ENCODE data around the gene CTNNA2.

The CTNNA2 gene

DNA sequence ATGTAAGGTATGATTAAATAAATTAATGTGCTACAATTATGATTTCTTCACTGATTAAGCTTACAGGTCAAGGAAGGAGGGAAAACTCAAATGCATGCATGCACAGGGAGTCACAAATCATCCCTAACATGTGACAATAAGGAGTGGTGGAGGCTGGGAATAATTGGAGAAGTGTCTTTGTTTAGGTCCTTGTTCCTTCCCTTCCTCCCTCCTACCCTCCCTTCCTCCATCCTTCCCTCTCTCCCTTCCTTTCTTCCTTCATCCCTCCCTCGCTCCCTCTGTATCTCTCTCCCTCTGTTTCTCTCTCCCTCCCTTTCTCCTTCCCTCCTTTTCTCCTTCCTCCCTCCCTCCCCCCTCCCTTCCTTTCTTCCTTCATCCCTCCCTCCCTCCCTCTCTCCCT, 337.1 kb downstream of the CTNNA2 start:
- H3K79me1 ChIP-seq (ENCODE audit: low read depth, low read length) = no peaks in the 10 kb centered on the region
- no peak overlapping the region for H3K23ac ChIP-seq (ENCODE audit: low read depth, low read length, poor library complexity)
- H2BK15ac ChIP-seq (ENCODE audit: low read length) = no peak overlapping the region
- H3K27ac ChIP-seq (replicated peaks; ENCODE audit: low read length) = no peak overlapping the region
- no peak overlapping the region for H2BK120ac ChIP-seq (ENCODE audit: low read depth, low read length)
- no peak for DNase-seq (ENCODE audit: low spot score)
- no peak overlapping the region for H3K4me2 ChIP-seq (ENCODE audit: insufficient read depth, low read length, poor library complexity, severe bottlenecking)
- H2BK5ac ChIP-seq (ENCODE audit: low read length) = no peak overlapping the region
- no peaks in the 10 kb centered on the region for H3K27me3 ChIP-seq (ENCODE audit: control insufficient read depth in 3 of 3, insufficient read depth in 3 of 3, low read depth in 1 of 3, low read length in 3 of 3)
- H2AK5ac ChIP-seq (ENCODE audit: low read depth, low read length) = no peak overlapping the region
- no peak overlapping the region for H4K91ac ChIP-seq (ENCODE audit: low read depth, low read length, poor library complexity)
- no peak overlapping the region for H2BK12ac ChIP-seq (ENCODE audit: low read length)
- no peak overlapping the region for H3K4ac ChIP-seq (ENCODE audit: low read length)
- no peak overlapping the region for H4K8ac ChIP-seq (ENCODE audit: low read depth, low read length)
- WGBS, 2 donors (ENCODE audit: extremely low coverage in 2 of 2, insufficient read length in 2 of 2, insufficient replicate concordance in 1 of 2) = no CpG with 5 or more reads among the region's 1 CpG
- H3K4me3 ChIP-seq (ENCODE audit: low read length in 2 of 2) = no peak overlapping the region
- no peaks in the 10 kb centered on the region for H3K4me1 ChIP-seq (ENCODE audit: control insufficient read depth in 2 of 2, insufficient read depth in 1 of 2, low read depth in 1 of 2, low read length in 2 of 2)
- H3K14ac ChIP-seq (ENCODE audit: low read length) = no peak overlapping the region
- H3K36me3 ChIP-seq (replicated peaks in 1 of 2; ENCODE audit: control insufficient read depth in 2 of 2, insufficient read depth in 2 of 2, low read length in 2 of 2) = no peaks in the 10 kb centered on the region
- H2AFZ ChIP-seq (ENCODE audit: low read length) = no peak overlapping the region
- H3K9ac ChIP-seq (ENCODE audit: low read depth, low read length, poor library complexity) = no peak overlapping the region
- H3K18ac ChIP-seq (ENCODE audit: low read length) = no peak overlapping the region
- no peaks in the 10 kb centered on the region for H3K9me3 ChIP-seq (replicated peaks in 1 of 2; ENCODE audit: control insufficient read depth in 2 of 2, insufficient read depth in 1 of 2, low read depth in 1 of 2, low read length in 2 of 2)

GRCh38 chr2:79850912-79851311, 338.1 kb downstream of the CTNNA2 start:
- Histone ChIP-seq H3K18ac (ENCODE audit: low read length) (no peak overlapping the region), H3K4me1 (ENCODE audit: control insufficient read depth in 2 of 2, insufficient read depth in 1 of 2, low read depth in 1 of 2, low read length in 2 of 2) (no peaks in the 10 kb centered on the region), H3K4me2 (ENCODE audit: insufficient read depth, low read length, poor library complexity, severe bottlenecking) (no peak overlapping the region), H2BK5ac (ENCODE audit: low read length) (no peak overlapping the region), H2BK12ac (ENCODE audit: low read length) (no peak overlapping the region), H2BK15ac (ENCODE audit: low read length) (no peak overlapping the region), H3K4ac (ENCODE audit: low read length) (no peak overlapping the region), H3K23ac (ENCODE audit: low read depth, low read length, poor library complexity) (no peak overlapping the region), H3K4me3 (ENCODE audit: low read length in 2 of 2) (no peak overlapping the region), H3K9ac (ENCODE audit: low read depth, low read length, poor library complexity) (no peak overlapping the region), H3K9me3 (replicated peaks in 1 of 2; ENCODE audit: control insufficient read depth in 2 of 2, insufficient read depth in 1 of 2, low read depth in 1 of 2, low read length in 2 of 2) (no peaks in the 10 kb centered on the region), H3K36me3 (replicated peaks in 1 of 2; ENCODE audit: control insufficient read depth in 2 of 2, insufficient read depth in 2 of 2, low read length in 2 of 2) (no peaks in the 10 kb centered on the region), H2AFZ (ENCODE audit: low read length) (no peak overlapping the region), H3K79me1 (ENCODE audit: low read depth, low read length) (no peaks in the 10 kb centered on the region), H4K91ac (ENCODE audit: low read depth, low read length, poor library complexity) (no peak overlapping the region), H2BK120ac (ENCODE audit: low read depth, low read length) (no peak overlapping the region), H4K8ac (ENCODE audit: low read depth, low read length) (no peak overlapping the region), H3K27me3 (ENCODE audit: control insufficient read depth in 3 of 3, insufficient read depth in 3 of 3, low read depth in 1 of 3, low read length in 3 of 3) (no peaks in the 10 kb centered on the region), H3K27ac (replicated peaks; ENCODE audit: low read length) (no peak overlapping the region), H2AK5ac (ENCODE audit: low read depth, low read length) (no peak overlapping the region), H3K14ac (ENCODE audit: low read length) (no peak overlapping the region)
- no peak for DNase-seq (ENCODE audit: low spot score)

GRCh38 chr2:79855264-79856006, 342.6 kb downstream of the CTNNA2 start:
- Histone ChIP-seq H3K27ac (replicated peaks; ENCODE audit: low read length) (no peak overlapping the region), H3K36me3 (replicated peaks in 1 of 2; ENCODE audit: control insufficient read depth in 2 of 2, insufficient read depth in 2 of 2, low read length in 2 of 2) (no peaks in the 10 kb centered on the region), H3K79me1 (ENCODE audit: low read depth, low read length) (no peaks in the 10 kb centered on the region), H3K9ac (ENCODE audit: low read depth, low read length, poor library complexity) (no peak overlapping the region), H2BK5ac (ENCODE audit: low read length) (no peak overlapping the region), H4K91ac (ENCODE audit: low read depth, low read length, poor library complexity) (no peak overlapping the region), H4K8ac (ENCODE audit: low read depth, low read length) (no peak overlapping the region), H2BK120ac (ENCODE audit: low read depth, low read length) (no peak overlapping the region), H2AFZ (ENCODE audit: low read length) (no peak overlapping the region), H3K4me1 (ENCODE audit: control insufficient read depth in 2 of 2, insufficient read depth in 1 of 2, low read depth in 1 of 2, low read length in 2 of 2) (no peaks in the 10 kb centered on the region), H3K4me2 (ENCODE audit: insufficient read depth, low read length, poor library complexity, severe bottlenecking) (no peak overlapping the region), H3K27me3 (ENCODE audit: control insufficient read depth in 3 of 3, insufficient read depth in 3 of 3, low read depth in 1 of 3, low read length in 3 of 3) (no peaks in the 10 kb centered on the region), H3K14ac (ENCODE audit: low read length) (no peak overlapping the region), H2AK5ac (ENCODE audit: low read depth, low read length) (no peak overlapping the region), H3K4ac (ENCODE audit: low read length) (no peak overlapping the region), H3K18ac (ENCODE audit: low read length) (no peak overlapping the region), H2BK15ac (ENCODE audit: low read length) (no peak overlapping the region), H3K23ac (ENCODE audit: low read depth, low read length, poor library complexity) (no peak overlapping the region), H3K9me3 (replicated peaks in 1 of 2; ENCODE audit: control insufficient read depth in 2 of 2, insufficient read depth in 1 of 2, low read depth in 1 of 2, low read length in 2 of 2) (no peaks in the 10 kb centered on the region), H3K4me3 (ENCODE audit: low read length in 2 of 2) (no peak overlapping the region), H2BK12ac (ENCODE audit: low read length) (no peak overlapping the region)
- no peak for DNase-seq (ENCODE audit: low spot score)
- no CpG with 5 or more reads among the region's 10 CpGs for WGBS, 2 donors (ENCODE audit: extremely low coverage in 2 of 2, insufficient read length in 2 of 2, insufficient replicate concordance in 1 of 2)

GRCh38 chr2:79857888-79858287, 345.0 kb downstream of the CTNNA2 start:
- no peaks in the 10 kb centered on the region for H3K9me3 ChIP-seq (replicated peaks in 1 of 2; ENCODE audit: control insufficient read depth in 2 of 2, insufficient read depth in 1 of 2, low read depth in 1 of 2, low read length in 2 of 2)
- no peak overlapping the region for H4K8ac ChIP-seq (ENCODE audit: low read depth, low read length)
- no peak overlapping the region for H3K9ac ChIP-seq (ENCODE audit: low read depth, low read length, poor library complexity)
- H2BK15ac ChIP-seq (ENCODE audit: low read length) = no peak overlapping the region
- no peak for DNase-seq (ENCODE audit: low spot score)
- no peaks in the 10 kb centered on the region for H3K36me3 ChIP-seq (replicated peaks in 1 of 2; ENCODE audit: control insufficient read depth in 2 of 2, insufficient read depth in 2 of 2, low read length in 2 of 2)
- H2AFZ ChIP-seq (ENCODE audit: low read length) = no peak overlapping the region
- no peak overlapping the region for H2BK120ac ChIP-seq (ENCODE audit: low read depth, low read length)
- H3K4me2 ChIP-seq (ENCODE audit: insufficient read depth, low read length, poor library complexity, severe bottlenecking) = no peak overlapping the region
- no peak overlapping the region for H3K18ac ChIP-seq (ENCODE audit: low read length)
- H2AK5ac ChIP-seq (ENCODE audit: low read depth, low read length) = no peak overlapping the region
- no peaks in the 10 kb centered on the region for H3K27me3 ChIP-seq (ENCODE audit: control insufficient read depth in 3 of 3, insufficient read depth in 3 of 3, low read depth in 1 of 3, low read length in 3 of 3)
- no peak overlapping the region for H3K23ac ChIP-seq (ENCODE audit: low read depth, low read length, poor library complexity)
- H3K14ac ChIP-seq (ENCODE audit: low read length) = peak overlapping the region; percentile 51
- H2BK5ac ChIP-seq (ENCODE audit: low read length) = no peak overlapping the region
- H4K91ac ChIP-seq (ENCODE audit: low read depth, low read length, poor library complexity) = no peak overlapping the region
- no peak overlapping the region for H3K27ac ChIP-seq (replicated peaks; ENCODE audit: low read length)
- no peak overlapping the region for H3K4ac ChIP-seq (ENCODE audit: low read length)
- no peak overlapping the region for H3K4me3 ChIP-seq (ENCODE audit: low read length in 2 of 2)
- no peaks in the 10 kb centered on the region for H3K4me1 ChIP-seq (ENCODE audit: control insufficient read depth in 2 of 2, insufficient read depth in 1 of 2, low read depth in 1 of 2, low read length in 2 of 2)
- H2BK12ac ChIP-seq (ENCODE audit: low read length) = no peak overlapping the region
- WGBS, 2 donors (ENCODE audit: extremely low coverage in 2 of 2, insufficient read length in 2 of 2, insufficient replicate concordance in 1 of 2) = no CpG with 5 or more reads among the region's 17 CpGs
- no peaks in the 10 kb centered on the region for H3K79me1 ChIP-seq (ENCODE audit: low read depth, low read length)
